Fibroblast of villous mesenchyme (primary cell): Measurements from ENCODE around the gene DPP7. TPM values are rescaled to one million over a fixed set of nuclear protein-coding genes. Genes with fewer than 3 reads are reported as not detected.

Experiments
- DNase-seq: peaks from one replicate; pipeline ENCODE4 v3.0.0-alpha.2; 2010; ENCODE audit warnings: low read depth
- H3K4me3 ChIP-seq: 2 replicates; pipeline ENCODE4 v1.5.1; 2011; ENCODE audit warnings: low read depth, mild to moderate bottlenecking, low read length
- CTCF ChIP-seq: IDR thresholded peaks from 2 replicates; pipeline ENCODE4 v1.5.1; 2012; ENCODE audit warnings: low read depth, mild to moderate bottlenecking, low read length; ENCODE audit not compliant: insufficient read depth
- small RNA-seq: library from RNA; depleted of rRNA; stranded (forward); fragments of <200 nt; gene quantifications from one replicate; pipeline ENCODE3, GENCODE V24; 2012
- total RNA-seq: library from RNA; depleted of rRNA; stranded (reverse); fragments of >200 nt; gene quantifications from 2 replicates; pipeline ENCODE4 v1.2.3, GENCODE V29; 2012

Gene DPP7
- total RNA-seq, 1 donor = 41.5 TPM

GRCh38 chr9:137062384-137062783 is 52.1 kb downstream of the DPP7 start:
- H3K4me3 ChIP-seq = no peak overlapping the region
- no peak for TF ChIP-seq CTCF
- no peak for DNase-seq

Small RNA genes lying within 50 kb of the gene (small RNA-seq; reads per million reads assigned to genes)
- not detected for gene RF00153

Other genes with a start within 250 kb of the DPP7 start
- gene EDF1, start 248.4 kb downstream of the DPP7 start, total RNA-seq = 146 and 163 TPM in 2 replicates
- gene TRAF2, start 228.2 kb downstream of the DPP7 start, total RNA-seq = 11.0 and 16.8 TPM in 2 replicates
- 104 and 115 TPM in 2 replicates for gene FBXW5, start 170.0 kb downstream of the DPP7 start, total RNA-seq
- 0.86 TPM in 1 of 2 replicates, not detected in the other for gene C8G, start 169.5 kb downstream of the DPP7 start, total RNA-seq
- gene LCN12, start 162.5 kb downstream of the DPP7 start, total RNA-seq = 0.86 TPM in 1 of 2 replicates, not detected in the other
- 10.8 and 21.9 TPM in 2 replicates for gene PTGDS, start 137.2 kb downstream of the DPP7 start, total RNA-seq
- 3.2 and 3.5 TPM in 2 replicates for gene LCNL1, start 131.7 kb downstream of the DPP7 start, total RNA-seq
- gene PAXX, start 122.3 kb downstream of the DPP7 start, total RNA-seq = 9.9 and 18.0 TPM in 2 replicates
- 19.0 and 43.2 TPM in 2 replicates for gene CLIC3, start 118.2 kb downstream of the DPP7 start, total RNA-seq
- gene ABCA2, start 86.5 kb downstream of the DPP7 start, total RNA-seq = 14.7 and 15.5 TPM in 2 replicates
- not detected in 2 replicates for gene FUT7, start 82.6 kb downstream of the DPP7 start, total RNA-seq
- 6.4 and 13.0 TPM in 2 replicates for gene NPDC1, start 68.6 kb downstream of the DPP7 start, total RNA-seq
- not detected in 2 replicates for gene ENTPD2, start 60.7 kb downstream of the DPP7 start, total RNA-seq
- 5.2 TPM in 2 replicates for gene SAPCD2, start 44.2 kb downstream of the DPP7 start, total RNA-seq
- 16.0 and 31.2 TPM in 2 replicates for gene UAP1L1, start 37.2 kb downstream of the DPP7 start, total RNA-seq
- 65.6 and 65.7 TPM in 2 replicates for gene MAN1B1, start 27.7 kb downstream of the DPP7 start, total RNA-seq
- gene GRIN1, start 24.4 kb upstream of the DPP7 start, total RNA-seq = under 0.01 TPM in 1 of 2 replicates, not detected in the other
- not detected in 2 replicates for gene LRRC26, start 55.3 kb upstream of the DPP7 start, total RNA-seq
- not detected in 2 replicates for gene TMEM210, start 57.3 kb upstream of the DPP7 start, total RNA-seq
- gene ANAPC2, start 73.8 kb upstream of the DPP7 start, total RNA-seq = 22.9 and 24.8 TPM in 2 replicates
- 58.7 and 81.5 TPM in 2 replicates for gene SSNA1, start 73.9 kb upstream of the DPP7 start, total RNA-seq
- gene TPRN, start 86.0 kb upstream of the DPP7 start, total RNA-seq = 6.9 and 8.1 TPM in 2 replicates
- 33.2 and 40.2 TPM in 2 replicates for gene TMEM203, start 90.9 kb upstream of the DPP7 start, total RNA-seq
- gene NDOR1, start 91.0 kb upstream of the DPP7 start, total RNA-seq = 7.8 and 11.0 TPM in 2 replicates
- gene RNF208, start 107.5 kb upstream of the DPP7 start, total RNA-seq = under 0.01 TPM in 1 of 2 replicates, not detected in the other
- gene CYSRT1, start 110.4 kb upstream of the DPP7 start, total RNA-seq = under 0.01 and 0.64 TPM in 2 replicates
- gene RNF224, start 112.8 kb upstream of the DPP7 start, total RNA-seq = not detected in 2 replicates
- under 0.01 TPM in 1 of 2 replicates, not detected in the other for gene SLC34A3, start 116.2 kb upstream of the DPP7 start, total RNA-seq
- gene TUBB4B, start 126.6 kb upstream of the DPP7 start, total RNA-seq = 151 and 218 TPM in 2 replicates
- gene STPG3, start 136.6 kb upstream of the DPP7 start, total RNA-seq = not detected in 2 replicates
- gene NELFB, start 140.6 kb upstream of the DPP7 start, total RNA-seq = 47.1 and 48.6 TPM in 2 replicates
- 39.3 and 42.3 TPM in 2 replicates for gene TOR4A, start 163.0 kb upstream of the DPP7 start, total RNA-seq
- gene NRARP, start 187.5 kb upstream of the DPP7 start, total RNA-seq = under 0.01 and 0.32 TPM in 2 replicates